Astrocyte of the spinal cord (primary cell): ENCODE measurements around the gene PIK3AP1.

Experiments used
- DNase-seq: peaks from one replicate; pipeline ENCODE4 v3.0.0; 2011; ENCODE audit warnings: low read depth, low spot score
- H3K4me3 ChIP-seq: 2 replicates; pipeline ENCODE4 v1.5.1; 2011; ENCODE audit warnings: low read depth, mild to moderate bottlenecking, low read length, moderate library complexity
- in situ Hi-C: cut with HindIII; loops from 2 replicates; pipeline ENCODE4 v1.10.0; 2017; ENCODE audit warnings: low sequenced_read_pairs
- TF ChIP-seq, protein P1 (sequence below): IDR thresholded peaks from 2 replicates; pipeline ENCODE4 v1.5.1; 2012; ENCODE audit warnings: low read depth, mild to moderate bottlenecking, low read length, inconsistent platforms

Gene PIK3AP1

DNA sequence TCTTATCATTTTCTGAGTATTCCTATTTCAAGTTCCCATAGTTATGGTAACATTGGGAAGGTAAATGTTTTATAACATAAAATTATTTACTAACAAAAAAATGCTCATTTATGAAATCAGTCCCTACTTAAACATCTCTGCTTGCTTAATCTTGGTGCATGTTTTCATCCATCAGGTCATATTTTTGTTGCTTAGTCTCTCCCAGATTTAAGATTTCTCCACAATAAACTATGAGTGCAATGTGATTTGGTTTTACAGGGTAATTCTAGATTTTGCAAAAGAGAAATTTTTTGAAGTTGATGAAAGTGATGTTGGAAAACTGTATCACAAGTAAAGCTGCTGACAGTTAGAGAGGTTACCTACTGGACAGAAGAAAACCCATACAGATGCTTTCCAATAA, 28.6 kb downstream of the PIK3AP1 start:
- no peak overlapping the region for H3K4me3 ChIP-seq
- in situ Hi-C loops: no loop called here
- no peak for DNase-seq
- TF ChIP-seq, protein P1, sequence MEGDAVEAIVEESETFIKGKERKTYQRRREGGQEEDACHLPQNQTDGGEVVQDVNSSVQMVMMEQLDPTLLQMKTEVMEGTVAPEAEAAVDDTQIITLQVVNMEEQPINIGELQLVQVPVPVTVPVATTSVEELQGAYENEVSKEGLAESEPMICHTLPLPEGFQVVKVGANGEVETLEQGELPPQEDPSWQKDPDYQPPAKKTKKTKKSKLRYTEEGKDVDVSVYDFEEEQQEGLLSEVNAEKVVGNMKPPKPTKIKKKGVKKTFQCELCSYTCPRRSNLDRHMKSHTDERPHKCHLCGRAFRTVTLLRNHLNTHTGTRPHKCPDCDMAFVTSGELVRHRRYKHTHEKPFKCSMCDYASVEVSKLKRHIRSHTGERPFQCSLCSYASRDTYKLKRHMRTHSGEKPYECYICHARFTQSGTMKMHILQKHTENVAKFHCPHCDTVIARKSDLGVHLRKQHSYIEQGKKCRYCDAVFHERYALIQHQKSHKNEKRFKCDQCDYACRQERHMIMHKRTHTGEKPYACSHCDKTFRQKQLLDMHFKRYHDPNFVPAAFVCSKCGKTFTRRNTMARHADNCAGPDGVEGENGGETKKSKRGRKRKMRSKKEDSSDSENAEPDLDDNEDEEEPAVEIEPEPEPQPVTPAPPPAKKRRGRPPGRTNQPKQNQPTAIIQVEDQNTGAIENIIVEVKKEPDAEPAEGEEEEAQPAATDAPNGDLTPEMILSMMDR: no peak

DNA sequence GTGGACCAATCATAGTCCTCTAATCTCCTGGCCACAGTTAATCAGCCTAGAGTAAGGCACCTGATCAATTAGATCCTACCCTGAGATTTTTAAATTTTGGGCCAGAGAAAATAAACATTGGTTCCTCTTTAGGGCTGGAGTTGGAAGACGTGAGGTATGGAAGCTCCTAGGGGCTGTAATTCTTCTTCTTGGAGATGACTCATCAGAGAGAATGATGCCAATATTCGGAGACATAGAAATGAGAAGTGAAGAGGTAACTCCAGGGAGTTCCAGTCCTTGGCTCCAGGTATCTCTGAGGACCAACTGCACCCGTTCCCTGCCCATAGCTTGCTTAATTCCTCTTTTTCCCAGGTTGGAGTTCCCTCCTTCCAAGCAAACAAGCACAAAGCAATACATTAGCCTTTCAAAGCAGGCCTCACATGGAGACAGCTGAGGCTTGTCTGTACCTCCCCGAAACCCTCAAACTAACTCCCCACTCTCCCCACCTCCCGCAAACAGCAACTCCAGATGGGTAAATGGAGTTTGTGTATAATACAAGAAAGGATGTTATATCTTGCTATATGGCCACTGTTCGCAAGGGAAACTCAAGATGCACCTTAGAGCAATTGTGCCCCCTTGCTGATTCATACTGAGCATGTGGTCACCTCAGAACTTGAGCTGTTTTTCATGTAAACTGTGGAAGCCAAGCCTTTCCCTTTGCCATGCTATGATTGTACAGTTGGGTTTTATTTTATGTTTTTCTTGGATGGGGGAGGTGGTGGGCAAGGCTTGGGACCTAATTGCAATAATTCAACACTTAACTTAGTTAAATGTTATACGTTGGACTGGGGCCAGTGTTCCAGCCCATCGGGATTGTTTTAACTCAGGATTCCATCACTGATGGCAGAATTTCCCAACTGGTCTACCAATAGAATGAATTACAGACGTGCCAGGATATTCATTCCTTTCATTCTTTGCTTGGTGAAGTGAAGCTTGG, 29.3 kb downstream of the PIK3AP1 start:
- in situ Hi-C loops: no loop called here
- TF ChIP-seq, protein P1: no peak
- H3K4me3 ChIP-seq: no peak overlapping the region
- DNase-seq: no peak

DNA sequence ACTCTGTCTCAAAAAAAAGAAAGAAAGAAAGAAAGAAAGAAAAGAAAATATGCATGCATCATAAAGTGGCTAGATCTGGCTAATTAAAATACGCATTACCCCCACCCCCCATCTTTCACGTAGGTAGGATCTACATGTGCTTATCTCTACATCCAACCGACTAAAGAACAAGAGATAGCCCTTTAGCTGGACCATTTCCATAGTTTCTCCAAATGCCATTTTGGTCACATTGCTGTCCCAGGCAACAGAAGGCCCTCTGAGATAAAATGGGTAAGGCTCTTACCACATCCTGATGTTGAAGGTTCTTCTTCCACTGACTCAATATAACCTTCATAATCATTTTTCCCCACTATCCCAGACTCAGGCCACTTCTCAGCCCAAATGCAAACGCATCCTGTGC, 31.5 kb downstream of the PIK3AP1 start:
- H3K4me3 ChIP-seq: no peak overlapping the region
- TF ChIP-seq, protein P1: no peak
- DNase-seq: no peak
- in situ Hi-C loops: no loop called here

DNA sequence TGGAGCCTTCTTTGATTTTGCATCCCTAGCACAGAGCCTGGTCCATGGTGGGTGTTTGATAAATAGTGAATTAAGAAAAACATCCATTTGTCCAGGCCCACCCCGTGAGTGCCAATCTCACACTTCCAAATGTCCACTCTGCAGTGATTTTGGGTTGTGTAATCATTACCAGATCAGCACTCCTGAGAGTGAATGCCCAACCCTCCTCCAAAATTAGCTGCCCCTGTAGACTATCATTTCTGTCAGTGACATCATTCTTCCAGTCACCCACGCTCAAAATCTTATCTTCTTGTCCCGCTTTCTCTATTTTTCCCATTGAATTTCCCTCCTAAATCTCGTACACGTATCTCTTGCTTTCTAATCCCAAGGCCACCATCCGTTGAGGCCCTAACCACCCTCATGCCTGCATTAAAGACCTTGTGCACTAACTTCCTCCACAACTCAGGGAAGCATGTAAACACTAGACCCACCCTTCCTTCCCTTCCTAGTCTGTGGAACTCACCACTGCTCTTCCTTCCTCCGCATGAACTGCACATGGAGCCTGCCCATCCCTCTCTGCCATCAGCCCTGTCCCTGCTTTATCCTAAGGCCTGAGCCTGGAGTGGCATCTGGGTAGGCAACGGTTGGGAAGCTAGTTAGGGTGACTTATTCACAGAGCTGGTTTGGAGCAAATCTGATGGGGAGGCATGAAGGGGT, 32.8 kb downstream of the PIK3AP1 start:
- no peak overlapping the region for H3K4me3 ChIP-seq
- TF ChIP-seq, protein P1: no peak
- in situ Hi-C loops: no loop called here
- no peak for DNase-seq

DNA sequence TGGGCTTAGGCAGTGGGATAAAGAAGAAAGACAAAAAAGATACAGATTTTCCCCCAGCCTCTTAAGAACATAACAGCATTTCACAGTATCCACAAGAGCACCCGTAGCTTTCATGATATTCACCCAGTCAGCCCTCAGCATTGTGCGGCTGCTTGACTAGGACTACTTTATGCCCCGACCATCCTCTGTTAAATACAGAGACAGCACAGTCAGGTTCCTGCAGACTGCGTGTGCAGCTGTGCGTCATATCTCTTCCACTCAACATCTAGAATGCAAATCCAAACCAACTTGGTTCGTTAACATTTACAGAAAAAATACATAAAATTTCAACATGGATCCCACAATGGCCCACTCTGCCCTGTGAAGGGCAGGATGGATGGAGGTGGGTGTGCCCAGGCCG, 33.8 kb downstream of the PIK3AP1 start:
- no peak overlapping the region for H3K4me3 ChIP-seq
- DNase-seq: no peak
- TF ChIP-seq, protein P1: no peak
- in situ Hi-C loops: no loop called here

DNA sequence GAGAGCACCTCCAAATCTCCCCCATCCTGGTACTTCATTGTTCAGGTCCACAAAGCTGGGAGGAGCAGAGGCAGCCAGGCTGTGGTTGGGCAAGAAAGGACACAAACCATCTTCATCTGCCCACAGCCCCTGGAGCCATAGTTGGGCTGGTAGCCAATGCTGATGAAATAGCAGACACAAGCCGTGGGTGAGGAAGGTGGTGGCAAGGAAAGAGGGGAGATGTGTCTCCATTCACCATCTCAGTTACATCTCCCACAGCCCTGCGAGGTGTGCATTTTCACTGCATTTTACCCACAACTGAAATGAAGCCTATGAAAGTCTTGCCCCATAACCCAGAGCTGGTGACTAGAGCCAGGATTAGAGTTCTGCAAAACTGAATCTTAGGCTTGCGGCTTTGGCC, 35.0 kb downstream of the PIK3AP1 start:
- no peak for DNase-seq
- H3K4me3 ChIP-seq: no peak overlapping the region
- in situ Hi-C loops: no loop called here
- TF ChIP-seq, protein P1: no peak
